KG1 (cell line): ENCODE measurements around the gene ZNF143.

Experiments used
- DNase-seq: peaks from one replicate; lab custom pipeline; 2025; lab: John Stamatoyannopoulos, UW

Gene ZNF143

GRCh38 chr11:9575260-9576240 is 114.7 kb downstream of the ZNF143 start:
- no peak for DNase-seq

GRCh38 chr11:9576701-9577381 is 116.0 kb downstream of the ZNF143 start:
- DNase-seq, result no peak

- no peak for DNase-seq
Measured at GRCh38 chr11:9577556-9577955, 116.7 kb downstream of the ZNF143 start.
